OCI-LY1 (cell line): ENCODE results near the gene PPIG.

Experiments
- CTCF ChIP-seq: fragments of 200-600 bp; sonication (generic), shearing (Covaris generic); IDR thresholded peaks from 2 replicates; pipeline ENCODE4 v1.5.1; 2017; ENCODE audit warnings: mild to moderate bottlenecking, antibody characterized with exemption, low read length, moderate library complexity, mixed read lengths
- EZH2 ChIP-seq: fragments of 200-600 bp; sonication (generic), shearing (Covaris generic); IDR thresholded peaks from 2 replicates; pipeline ENCODE4 v1.8.0; 2017; ENCODE audit warnings: borderline replicate concordance, mixed run types, mild to moderate bottlenecking, antibody characterized with exemption, low read length, moderate library complexity, mixed read lengths

GRCh38 chr2:169662744-169663143 is 78.6 kb downstream of the PPIG start:
- TF ChIP-seq CTCF: no peak
- no peak for TF ChIP-seq EZH2
